Measurements from ENCODE around the gene CNPPD1. TPM values are rescaled to one million over a fixed set of nuclear protein-coding genes. Genes with fewer than 3 reads are reported as not detected.
A peak's percentile ranks its signal among the peaks of the same experiment; 100 is the strongest.

CNPPD1 gene
- total and polyA plus RNA-seq, 8 donors = 20.1 to 32.9 (median 26.1) TPM

DNA sequence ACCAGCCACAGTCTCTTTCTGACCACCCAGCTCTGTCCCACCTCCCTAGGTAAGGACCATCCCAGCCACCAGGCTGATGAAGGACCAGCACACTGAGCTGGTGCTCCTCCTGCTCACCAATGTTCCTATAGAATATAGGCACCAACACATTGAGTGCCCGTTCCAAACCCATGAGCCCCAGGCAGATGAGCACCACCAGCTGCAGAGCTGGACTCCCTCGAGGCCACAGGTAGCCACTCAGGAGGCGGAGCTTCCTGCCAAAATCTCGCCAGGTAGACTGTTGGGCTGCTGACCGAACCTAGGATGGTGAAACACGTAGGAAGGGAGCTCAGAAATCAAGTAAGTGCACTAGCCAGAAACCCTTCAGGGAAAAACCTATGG lies 39.8 kb upstream of the CNPPD1 start:
- H3K27ac ChIP-seq = no peak overlapping the region
- H3K36me3 ChIP-seq = peaks cover under 1 to 26% (median 2%) of the 10 kb centered on the region in 3 donors

DNA sequence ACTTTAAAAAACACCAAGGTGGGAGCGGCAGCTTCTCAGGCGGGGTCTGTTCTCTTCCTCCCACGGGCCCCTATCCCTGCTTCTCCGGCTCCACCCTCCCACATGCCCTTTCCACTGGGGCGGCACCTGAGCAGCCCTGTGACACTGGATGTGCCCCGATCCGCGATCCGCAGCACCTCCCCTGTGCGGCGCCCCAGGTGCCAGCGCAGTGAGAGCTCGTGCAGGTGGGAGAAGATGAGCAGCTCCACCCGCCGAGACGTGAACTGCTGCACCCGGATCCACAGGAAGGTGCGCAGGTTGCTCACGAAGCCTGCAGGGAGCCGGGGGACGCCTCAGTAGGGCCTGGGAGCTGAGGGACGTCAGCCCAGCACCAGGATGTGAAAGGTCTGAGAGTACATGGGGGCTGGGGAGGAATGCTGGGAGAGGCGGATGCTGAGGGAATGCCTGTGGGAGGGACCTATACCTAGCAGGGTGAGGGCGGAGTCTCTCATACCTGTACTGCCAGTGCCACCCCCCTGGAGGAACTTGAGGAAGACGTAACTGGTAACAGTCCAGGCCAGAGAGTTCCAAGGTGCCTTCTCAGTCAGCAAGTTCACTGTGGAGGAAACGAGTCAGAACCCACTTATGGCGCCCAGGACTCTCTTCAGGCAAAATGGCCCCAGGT lies 39.3 kb upstream of the CNPPD1 start:
- WGBS, 2 donors = 88 to 92% methylated on average over 26 to 27 of the region's 27 CpGs
- intact Hi-C loops (cut with DNase I) = no loop called here
- Histone ChIP-seq H3K4me3 (no peak overlapping the region), H3K27ac (no peak overlapping the region), H3K9me3 (no peaks in the 10 kb centered on the region), H3K36me3 (peaks cover 0 to 21% (median 0%) of the 10 kb centered on the region in 3 donors), H3K4me1 (peaks cover 7 to 20% (median 17%) of the 10 kb centered on the region in 3 donors), H3K27me3 (no peaks in the 10 kb centered on the region)
- ATAC-seq (no peak), DNase-seq (peak in 1 of 6 donors; percentile 70), FAIRE-seq (no peak)
- TF ChIP-seq, protein P1, sequence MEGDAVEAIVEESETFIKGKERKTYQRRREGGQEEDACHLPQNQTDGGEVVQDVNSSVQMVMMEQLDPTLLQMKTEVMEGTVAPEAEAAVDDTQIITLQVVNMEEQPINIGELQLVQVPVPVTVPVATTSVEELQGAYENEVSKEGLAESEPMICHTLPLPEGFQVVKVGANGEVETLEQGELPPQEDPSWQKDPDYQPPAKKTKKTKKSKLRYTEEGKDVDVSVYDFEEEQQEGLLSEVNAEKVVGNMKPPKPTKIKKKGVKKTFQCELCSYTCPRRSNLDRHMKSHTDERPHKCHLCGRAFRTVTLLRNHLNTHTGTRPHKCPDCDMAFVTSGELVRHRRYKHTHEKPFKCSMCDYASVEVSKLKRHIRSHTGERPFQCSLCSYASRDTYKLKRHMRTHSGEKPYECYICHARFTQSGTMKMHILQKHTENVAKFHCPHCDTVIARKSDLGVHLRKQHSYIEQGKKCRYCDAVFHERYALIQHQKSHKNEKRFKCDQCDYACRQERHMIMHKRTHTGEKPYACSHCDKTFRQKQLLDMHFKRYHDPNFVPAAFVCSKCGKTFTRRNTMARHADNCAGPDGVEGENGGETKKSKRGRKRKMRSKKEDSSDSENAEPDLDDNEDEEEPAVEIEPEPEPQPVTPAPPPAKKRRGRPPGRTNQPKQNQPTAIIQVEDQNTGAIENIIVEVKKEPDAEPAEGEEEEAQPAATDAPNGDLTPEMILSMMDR (IDR thresholded peaks at IDR 0.05) = no peak

More for the DNA sequence above, 39.8 kb upstream of the CNPPD1 start:
- Histone ChIP-seq H3K4me3 (no peak overlapping the region), H3K9me3 (no peaks in the 10 kb centered on the region), H3K4me1 (peaks cover 7 to 20% (median 17%) of the 10 kb centered on the region in 3 donors), H3K27me3 (no peaks in the 10 kb centered on the region)
- DNase-seq = no peak
- intact Hi-C loops (cut with DNase I) = no loop called here
- FAIRE-seq = no peak
- TF ChIP-seq, protein P1 (IDR thresholded peaks at IDR 0.05) = no peak
- WGBS, 2 donors = 82 to 84% methylated on average over 6 of the region's 6 CpGs
- no peak for ATAC-seq

DNA sequence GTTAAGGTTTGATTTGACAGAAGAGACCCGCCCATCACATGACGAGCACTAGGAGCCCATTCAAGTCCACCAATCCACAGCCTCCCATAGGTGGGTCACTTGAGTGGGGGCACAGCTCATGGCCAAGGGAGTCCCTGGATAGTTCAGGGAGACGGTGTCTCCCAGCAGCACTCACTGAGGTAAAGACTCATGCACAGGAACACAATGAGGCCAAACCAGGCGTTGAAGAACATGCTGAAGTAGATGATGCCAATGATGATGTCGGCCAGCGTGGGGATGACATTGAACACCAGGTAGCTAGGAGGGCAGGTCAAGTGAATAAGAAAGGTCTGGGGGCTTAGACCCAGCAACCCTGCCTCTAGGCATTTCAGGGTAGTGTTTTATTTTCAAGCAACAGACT lies 38.1 kb upstream of the CNPPD1 start:
- H3K27me3 ChIP-seq = no peaks in the 10 kb centered on the region
- H3K4me1 ChIP-seq = peaks cover 7 to 20% (median 17%) of the 10 kb centered on the region in 3 donors
- H3K36me3 ChIP-seq = peaks cover 0 to 11% (median 0%) of the 10 kb centered on the region in 3 donors
- H3K27ac ChIP-seq = no peak overlapping the region
- intact Hi-C loops (cut with DNase I) = no loop called here
- TF ChIP-seq, protein P1 (IDR thresholded peaks at IDR 0.05) = no peak
- DNase-seq (no peak), FAIRE-seq (no peak), ATAC-seq (no peak)
- 88 to 94% methylated on average over 6 of the region's 6 CpGs for WGBS, 2 donors
- no peak overlapping the region for H3K4me3 ChIP-seq
- H3K9me3 ChIP-seq = no peaks in the 10 kb centered on the region

DNA sequence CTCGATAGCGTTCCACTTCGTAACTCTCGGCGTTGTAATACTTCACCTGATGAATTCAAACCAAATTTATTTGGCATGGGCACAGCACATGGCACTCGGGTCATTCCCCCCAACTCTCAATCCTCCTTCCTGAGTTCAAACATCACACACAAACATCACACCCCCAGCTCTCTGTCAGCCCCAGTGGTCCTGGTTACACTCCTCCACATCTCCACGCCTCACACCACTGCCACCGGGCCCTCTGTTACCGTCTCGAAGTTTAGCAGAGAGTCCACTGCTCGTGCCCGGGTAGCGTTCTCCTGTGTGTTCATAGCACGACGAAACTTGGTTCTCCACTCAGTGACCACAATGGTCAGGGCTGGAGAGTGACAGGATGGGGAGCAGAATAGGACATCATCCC lies 37.4 kb upstream of the CNPPD1 start:
- TF ChIP-seq, protein P1 (IDR thresholded peaks at IDR 0.05) = no peak
- Histone ChIP-seq H3K27me3 (no peaks in the 10 kb centered on the region), H3K36me3 (peaks cover 0 to 8% (median 0%) of the 10 kb centered on the region in 3 donors), H3K4me1 (peaks cover 1 to 15% (median 12%) of the 10 kb centered on the region in 3 donors), H3K9me3 (no peaks in the 10 kb centered on the region), H3K27ac (no peak overlapping the region), H3K4me3 (no peak overlapping the region)
- no peak for ATAC-seq
- DNase-seq = no peak
- 93 to 96% methylated on average over 15 of the region's 15 CpGs for WGBS, 2 donors
- intact Hi-C loops (cut with DNase I) = no loop called here
- no peak for FAIRE-seq

DNA sequence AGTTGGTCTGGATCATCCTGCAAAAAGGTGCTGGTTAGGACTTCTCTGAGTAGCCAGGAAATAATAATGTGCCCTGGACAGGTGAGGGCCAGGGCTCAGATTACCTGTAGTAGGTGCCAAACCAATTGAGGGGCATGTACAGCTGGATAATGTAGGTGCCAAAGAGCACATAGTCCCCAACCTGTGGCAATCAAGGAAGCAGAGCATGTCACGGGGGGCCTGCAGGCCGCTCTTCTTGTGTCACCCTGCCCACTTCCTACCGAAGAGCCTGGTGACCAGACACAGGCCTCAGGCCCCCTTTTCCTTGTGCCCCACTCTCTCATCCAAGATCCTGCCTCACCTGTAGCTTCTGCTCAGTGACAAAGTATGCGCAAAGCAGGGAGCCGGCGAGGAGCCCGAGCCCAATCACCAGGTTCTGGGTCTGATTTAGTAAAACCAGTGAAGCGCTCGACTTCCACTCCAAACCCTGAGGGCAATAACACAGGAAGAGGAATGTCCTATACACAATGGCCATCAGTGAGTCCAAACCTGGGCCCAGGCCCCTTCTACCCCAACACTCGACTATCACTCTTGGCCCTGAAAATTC lies 36.9 kb upstream of the CNPPD1 start:
- FAIRE-seq (no peak), ATAC-seq (no peak), DNase-seq (no peak)
- no peak overlapping the region for H3K27ac ChIP-seq
- peaks cover 0 to 8% (median 0%) of the 10 kb centered on the region in 3 donors for H3K36me3 ChIP-seq
- TF ChIP-seq, protein P1 (IDR thresholded peaks at IDR 0.05) = no peak
- H3K9me3 ChIP-seq = no peaks in the 10 kb centered on the region
- no peak overlapping the region for H3K4me3 ChIP-seq
- WGBS, 2 donors = 92 to 96% methylated on average over 10 of the region's 10 CpGs
- H3K4me1 ChIP-seq = peaks cover 0 to 13% (median 12%) of the 10 kb centered on the region in 3 donors
- intact Hi-C loops (cut with DNase I) = no loop called here
- H3K27me3 ChIP-seq = no peaks in the 10 kb centered on the region
